GM12872 (cell line): ENCODE data around the gene TLR7.

Experiments
- TF ChIP-seq, protein P1 (sequence below): IDR thresholded peaks from 3 replicates; pipeline ENCODE4 v1.5.1; 2011; ENCODE audit warnings: low read depth, mild to moderate bottlenecking, low read length, moderate library complexity; ENCODE audit not compliant: insufficient read depth

TLR7 gene

DNA sequence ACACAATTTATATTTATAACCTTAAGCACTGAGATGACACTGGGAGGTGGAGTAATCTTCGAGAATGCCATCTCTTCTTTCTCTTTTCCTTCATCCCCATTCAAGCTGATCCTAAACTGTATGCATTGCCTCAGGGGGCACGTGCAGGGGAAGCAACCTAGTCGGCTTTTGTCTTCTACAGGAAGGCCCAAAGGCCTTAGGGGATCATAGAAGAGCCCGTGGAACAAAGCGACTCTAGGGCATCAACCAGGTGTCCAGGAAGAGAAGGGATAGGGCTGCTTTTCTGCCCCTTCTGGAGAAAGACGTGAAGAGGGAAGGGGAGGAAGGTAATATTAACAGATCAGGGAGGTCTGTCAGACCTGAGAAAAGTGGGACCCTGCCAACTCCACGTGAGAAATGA lies 32.6 kb downstream of the TLR7 start:
- TF ChIP-seq, protein P1, sequence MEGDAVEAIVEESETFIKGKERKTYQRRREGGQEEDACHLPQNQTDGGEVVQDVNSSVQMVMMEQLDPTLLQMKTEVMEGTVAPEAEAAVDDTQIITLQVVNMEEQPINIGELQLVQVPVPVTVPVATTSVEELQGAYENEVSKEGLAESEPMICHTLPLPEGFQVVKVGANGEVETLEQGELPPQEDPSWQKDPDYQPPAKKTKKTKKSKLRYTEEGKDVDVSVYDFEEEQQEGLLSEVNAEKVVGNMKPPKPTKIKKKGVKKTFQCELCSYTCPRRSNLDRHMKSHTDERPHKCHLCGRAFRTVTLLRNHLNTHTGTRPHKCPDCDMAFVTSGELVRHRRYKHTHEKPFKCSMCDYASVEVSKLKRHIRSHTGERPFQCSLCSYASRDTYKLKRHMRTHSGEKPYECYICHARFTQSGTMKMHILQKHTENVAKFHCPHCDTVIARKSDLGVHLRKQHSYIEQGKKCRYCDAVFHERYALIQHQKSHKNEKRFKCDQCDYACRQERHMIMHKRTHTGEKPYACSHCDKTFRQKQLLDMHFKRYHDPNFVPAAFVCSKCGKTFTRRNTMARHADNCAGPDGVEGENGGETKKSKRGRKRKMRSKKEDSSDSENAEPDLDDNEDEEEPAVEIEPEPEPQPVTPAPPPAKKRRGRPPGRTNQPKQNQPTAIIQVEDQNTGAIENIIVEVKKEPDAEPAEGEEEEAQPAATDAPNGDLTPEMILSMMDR = no peak

DNA sequence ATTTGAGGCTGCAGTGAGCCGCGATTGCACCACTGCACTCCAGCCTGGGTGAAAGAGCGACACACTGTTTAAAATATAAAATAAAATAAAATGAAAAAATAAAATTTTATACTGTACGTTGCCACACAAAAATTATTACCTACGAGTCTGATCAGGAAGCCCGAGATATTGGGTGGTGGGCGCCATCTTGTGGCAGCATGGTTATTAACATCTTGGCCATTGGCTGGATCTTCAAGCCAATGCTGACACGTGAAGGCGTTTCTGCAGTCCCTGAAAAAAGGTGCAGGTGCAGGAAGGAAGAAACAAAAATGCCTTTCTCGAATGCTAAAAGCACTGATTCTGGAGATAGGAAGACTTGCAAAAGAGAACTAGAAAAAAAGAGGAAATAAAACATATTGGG lies 34.6 kb downstream of the TLR7 start:
- TF ChIP-seq, protein P1 = peak; percentile 57

DNA sequence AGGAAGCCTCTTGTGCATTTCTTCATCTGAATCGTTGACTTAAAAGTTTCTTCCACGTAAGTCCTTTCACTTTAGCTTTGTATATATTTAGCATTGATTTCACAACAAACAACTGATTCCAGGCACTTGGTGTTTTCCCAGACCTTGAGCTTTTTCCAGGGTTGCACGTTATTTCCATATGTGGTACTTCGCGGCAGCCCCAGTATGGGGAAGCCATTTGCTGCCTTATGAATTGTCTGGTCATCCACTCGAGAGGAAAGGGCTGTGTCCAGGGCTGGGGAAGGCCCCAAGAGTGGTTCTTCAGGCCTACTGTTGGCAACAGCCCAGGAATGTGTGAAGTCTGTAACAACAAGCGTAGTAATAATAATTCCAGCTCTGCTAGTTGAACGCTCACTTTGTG lies 36.8 kb downstream of the TLR7 start:
- TF ChIP-seq, protein P1 = no peak

DNA sequence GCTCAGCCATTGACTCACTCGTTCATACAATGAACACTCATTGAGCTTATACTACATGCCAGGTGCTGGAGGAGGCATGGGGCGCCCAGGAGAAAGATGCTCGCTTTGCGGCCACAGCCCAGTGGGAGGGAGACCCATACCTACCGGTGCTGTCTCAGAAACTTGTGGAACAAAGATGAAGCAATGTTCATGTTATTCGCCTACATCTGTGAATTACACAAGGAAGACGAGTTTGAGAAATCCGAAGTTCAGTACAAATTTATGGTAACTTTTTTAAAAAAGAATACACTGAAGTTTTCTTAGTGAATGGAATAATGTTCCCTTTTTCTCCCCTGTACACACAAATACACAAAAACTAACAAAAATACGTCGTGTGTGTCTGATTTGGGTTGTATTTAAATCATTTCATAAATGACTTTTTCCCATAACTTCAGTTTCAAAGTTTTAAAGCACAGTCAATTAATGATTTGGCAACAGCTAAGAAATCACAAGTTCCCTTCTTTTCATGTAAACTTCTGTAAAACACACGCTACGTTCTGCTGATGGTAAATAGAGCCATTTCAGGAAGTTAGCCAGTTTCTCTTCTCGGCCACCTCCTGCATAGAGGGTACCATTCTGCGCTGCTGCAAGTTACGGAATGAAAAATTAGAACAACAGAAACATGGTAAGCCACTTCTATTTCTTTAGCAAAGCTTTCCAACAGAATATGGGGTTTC lies 39.3 kb downstream of the TLR7 start, which contains the start of gene TLR8:
TSS of gene TLR8 (plus strand) at position 575 of the 716 bp plus-strand sequence. CDS start at position 662, 87 bp downstream.
- TF ChIP-seq, protein P1 = no peak

DNA sequence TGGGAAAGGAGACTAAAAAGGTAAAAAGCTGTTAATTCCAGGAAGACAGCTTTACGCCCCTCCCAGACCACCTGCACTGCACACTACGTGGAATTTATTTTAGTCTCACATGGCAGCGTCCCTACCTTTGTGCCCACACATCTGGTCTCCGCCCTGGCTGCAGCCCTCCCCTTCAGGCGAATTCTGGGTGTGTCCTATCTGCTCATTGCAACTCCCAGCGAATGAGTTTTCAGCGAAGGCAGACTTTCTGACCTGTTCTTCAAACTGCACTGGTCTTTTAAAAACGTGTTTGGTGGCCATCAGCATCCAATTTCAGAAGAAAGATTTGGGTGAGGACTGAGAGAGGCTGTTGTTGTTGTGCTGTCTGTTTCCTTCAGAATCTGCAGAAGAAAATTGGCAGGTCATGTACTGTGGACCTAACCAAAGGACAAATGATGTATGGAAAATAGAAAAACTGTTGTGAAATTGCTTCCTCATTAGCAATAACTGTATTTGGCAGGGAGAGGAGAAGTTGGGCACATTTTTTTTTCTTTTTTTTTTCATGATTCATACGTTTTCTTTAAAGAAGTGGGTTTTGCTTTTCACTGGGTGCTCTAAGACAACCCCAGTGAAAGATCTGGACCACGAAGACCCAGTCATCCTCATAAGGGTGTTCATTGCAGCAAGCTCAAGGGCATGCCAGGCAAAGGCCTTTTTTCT lies 43.7 kb downstream of the TLR7 start:
- TF ChIP-seq, protein P1 = no peak

DNA sequence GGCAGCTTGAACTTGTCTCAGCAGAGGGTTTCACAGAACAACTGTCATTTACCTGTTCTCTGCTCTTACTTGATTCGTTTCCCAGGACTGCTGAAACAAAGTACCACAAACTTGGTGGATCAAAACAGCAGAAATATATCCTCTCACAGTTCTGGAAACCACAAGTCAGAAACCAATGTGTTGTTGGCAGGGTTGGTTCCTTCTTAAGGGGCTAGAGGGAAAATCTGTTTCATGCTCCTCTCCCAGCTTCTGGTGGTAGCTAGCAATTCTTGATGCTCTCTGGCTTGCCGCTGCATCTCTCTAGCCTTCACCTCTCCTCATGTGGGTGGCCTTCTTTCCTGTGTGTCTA lies 44.2 kb downstream of the TLR7 start:
- TF ChIP-seq, protein P1 = no peak

DNA sequence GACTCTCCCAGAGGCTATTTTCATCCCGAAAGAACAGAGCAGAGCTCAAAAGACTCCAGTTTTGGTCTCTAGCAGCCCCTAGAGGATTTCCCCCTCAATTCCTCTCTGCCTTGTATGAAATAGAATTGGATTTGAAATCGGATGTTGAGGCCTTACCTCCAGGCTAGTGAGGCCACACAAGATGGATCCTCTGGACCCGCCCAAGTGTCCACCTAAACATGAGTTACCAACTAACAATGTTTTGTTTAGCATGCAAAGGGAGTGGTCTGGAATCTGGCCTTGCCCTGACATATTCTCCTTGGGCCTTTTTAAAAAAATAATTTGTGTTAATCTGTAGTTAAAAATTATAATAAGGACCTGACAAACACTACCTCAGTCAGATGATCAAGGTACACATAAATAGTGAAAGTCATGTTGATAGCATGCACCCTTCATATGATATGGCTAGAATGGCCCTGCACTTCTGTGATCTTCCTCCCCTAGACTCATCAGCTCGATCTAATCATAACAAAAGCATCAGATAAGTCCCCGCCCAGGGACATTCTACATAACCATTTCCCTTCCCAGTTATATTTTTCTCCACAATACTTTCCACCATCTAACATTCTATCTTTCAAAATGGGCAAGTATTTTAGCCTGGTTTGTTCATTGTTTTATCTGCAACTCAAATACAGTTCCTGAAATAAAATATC lies 46.1 kb downstream of the TLR7 start:
- TF ChIP-seq, protein P1 = no peak
